RWPE2 (cell line): ENCODE measurements around the gene HDX.
A peak's percentile ranks its signal among the peaks of the same experiment; 100 is the strongest.
"Not testable (repeated sequence)": the region's sequence is repeated elsewhere in the genome, so short reads cannot be mapped to it uniquely, and the experiment has no call there.

ENCODE experiments used
- ATAC-seq: fragments of 200-7000 bp; cut with Tn5 transposase; 3 replicates; pipeline ENCODE4 v1.9.1; 2021; ENCODE audit warnings: low read depth
- DNase-seq: peaks from one replicate; pipeline ENCODE4 v3.0.0-alpha.2; 2020; ENCODE audit warnings: low spot score
- H3K27ac ChIP-seq: fragments of 450-650 bp; 2 replicates; pipeline ENCODE4 v1.5.1; 2017; ENCODE audit warnings: mild to moderate bottlenecking; ENCODE audit not compliant: poor library complexity, severe bottlenecking
- H3K27me3 ChIP-seq: fragments of 250-450 bp; sonication (Bioruptor Pico); 2 replicates; pipeline ENCODE4 v1.5.1; 2021; ENCODE audit warnings: mild to moderate bottlenecking, moderate library complexity; ENCODE audit not compliant: insufficient read depth, poor library complexity, severe bottlenecking
- H3K36me3 ChIP-seq: fragments of 250-450 bp; sonication (Bioruptor Pico); 2 replicates; pipeline ENCODE4 v1.5.1; 2020; ENCODE audit warnings: low read depth, mild to moderate bottlenecking, moderate library complexity
- H3K4me1 ChIP-seq: fragments of 250-450 bp; sonication (Bioruptor Pico); 2 replicates; pipeline ENCODE4 v1.5.1; 2021; ENCODE audit warnings: mild to moderate bottlenecking, moderate library complexity; ENCODE audit not compliant: insufficient read depth, poor library complexity, severe bottlenecking
- H3K4me3 ChIP-seq: fragments of 250-450 bp; sonication (Bioruptor Pico); 2 replicates; pipeline ENCODE4 v1.5.1; 2021; ENCODE audit warnings: mild to moderate bottlenecking, moderate library complexity; ENCODE audit not compliant: severe bottlenecking
- H3K9me3 ChIP-seq: fragments of 250-450 bp; sonication (Bioruptor Pico); 2 replicates; pipeline ENCODE4 v1.5.1; 2021; ENCODE audit warnings: mild to moderate bottlenecking, moderate library complexity; ENCODE audit not compliant: severe bottlenecking
- CTCF ChIP-seq: fragments of 450-650 bp; IDR thresholded peaks from one replicate; pipeline ENCODE4 v1.5.1; 2017; ENCODE audit warnings: mild to moderate bottlenecking, moderate library complexity; ENCODE audit not compliant: poor library complexity, severe bottlenecking

HDX gene, protein sequence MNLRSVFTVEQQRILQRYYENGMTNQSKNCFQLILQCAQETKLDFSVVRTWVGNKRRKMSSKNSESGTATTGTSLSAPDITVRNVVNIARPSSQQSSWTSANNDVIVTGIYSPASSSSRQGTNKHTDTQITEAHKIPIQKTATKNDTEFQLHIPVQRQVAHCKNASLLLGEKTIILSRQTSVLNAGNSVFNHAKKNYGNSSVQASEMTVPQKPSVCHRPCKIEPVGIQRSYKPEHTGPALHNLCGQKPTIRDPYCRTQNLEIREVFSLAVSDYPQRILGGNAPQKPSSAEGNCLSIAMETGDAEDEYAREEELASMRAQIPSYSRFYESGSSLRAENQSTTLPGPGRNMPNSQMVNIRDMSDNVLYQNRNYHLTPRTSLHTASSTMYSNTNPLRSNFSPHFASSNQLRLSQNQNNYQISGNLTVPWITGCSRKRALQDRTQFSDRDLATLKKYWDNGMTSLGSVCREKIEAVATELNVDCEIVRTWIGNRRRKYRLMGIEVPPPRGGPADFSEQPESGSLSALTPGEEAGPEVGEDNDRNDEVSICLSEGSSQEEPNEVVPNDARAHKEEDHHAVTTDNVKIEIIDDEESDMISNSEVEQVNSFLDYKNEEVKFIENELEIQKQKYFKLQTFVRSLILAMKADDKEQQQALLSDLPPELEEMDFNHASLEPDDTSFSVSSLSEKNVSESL

GRCh38 chrX:84501798-84502628, at the start of gene HDX:
Gene HDX (minus strand): TSS chrX:84502453. CDS start chrX:84475397, 27,056 bp downstream.
- Histone ChIP-seq H3K4me1 (no peaks in the 10 kb centered on the region), H3K36me3 (no peaks in the 10 kb centered on the region), H3K27ac (peak within 1 kb of the TSS; percentile 50), H3K9me3 (no peaks in the 10 kb centered on the region), H3K4me3 (peak within 1 kb of the TSS; percentile 50), H3K27me3 (no peaks in the 10 kb centered on the region)
- DNase-seq (peak; percentile 76), ATAC-seq (peak; percentile 95)
- TF ChIP-seq CTCF: no peak

GRCh38 chrX:84541315-84541714, 39.1 kb upstream of the HDX start:
- not testable (repeated sequence) for H3K9me3 ChIP-seq, ATAC-seq, H3K4me1 ChIP-seq, DNase-seq, H3K27me3 ChIP-seq, H3K36me3 ChIP-seq, H3K27ac ChIP-seq, H3K4me3 ChIP-seq

- H3K27me3 ChIP-seq, H3K4me3 ChIP-seq, H3K4me1 ChIP-seq, H3K9me3 ChIP-seq, H3K36me3 ChIP-seq, DNase-seq, ATAC-seq, H3K27ac ChIP-seq: not testable (repeated sequence)
Measured at GRCh38 chrX:84537627-84538026, 35.4 kb upstream of the HDX start.

GRCh38 chrX:84488426-84488825, 13.8 kb downstream of the HDX start:
- H3K4me1 ChIP-seq: no peaks in the 10 kb centered on the region
- no peak for ATAC-seq
- no peaks in the 10 kb centered on the region for H3K27me3 ChIP-seq
- no peak for DNase-seq
- H3K27ac ChIP-seq: no peak overlapping the region
- H3K4me3 ChIP-seq: no peak overlapping the region
- no peak for TF ChIP-seq CTCF
- H3K36me3 ChIP-seq: no peaks in the 10 kb centered on the region
- no peaks in the 10 kb centered on the region for H3K9me3 ChIP-seq

GRCh38 chrX:84487365-84488353, 14.6 kb downstream of the HDX start:
- H3K4me3 ChIP-seq: no peak overlapping the region
- ATAC-seq (no peak), DNase-seq (no peak)
- no peaks in the 10 kb centered on the region for H3K9me3 ChIP-seq
- no peaks in the 10 kb centered on the region for H3K27me3 ChIP-seq
- H3K27ac ChIP-seq: no peak overlapping the region
- H3K36me3 ChIP-seq: no peaks in the 10 kb centered on the region
- no peak for TF ChIP-seq CTCF
- H3K4me1 ChIP-seq: no peaks in the 10 kb centered on the region
